Skeletal muscle tissue (tissue), 4 donors: ENCODE data around the gene HOXC11. TPM values are rescaled to one million over a fixed set of nuclear protein-coding genes. Genes with fewer than 3 reads are reported as not detected.

Source experiments
- H3K27ac ChIP-seq: one replicate; pipeline ENCODE4 v1.7.0; 2013; ENCODE audit warnings: mild to moderate bottlenecking, low read depth, low read length, inconsistent platforms
- H3K27me3 ChIP-seq, 3 donors: one replicate each; pipeline ENCODE4 v1.7.0; 2013; ENCODE audit warnings: low read length in 3 of 3; ENCODE audit not compliant: control insufficient read depth in 3 of 3, insufficient read depth in 3 of 3
- H3K36me3 ChIP-seq, 3 donors: one replicate each; pipeline ENCODE4 v1.7.0; 2013; ENCODE audit warnings: low read length in 3 of 3; ENCODE audit not compliant: control insufficient read depth in 3 of 3, insufficient read depth in 3 of 3
- H3K4me1 ChIP-seq, 3 donors: one replicate each; pipeline ENCODE4 v1.7.0; 2013; ENCODE audit warnings: low read length in 3 of 3, mild to moderate bottlenecking in 3 of 3; ENCODE audit not compliant: control insufficient read depth in 3 of 3, insufficient read depth in 3 of 3
- H3K4me3 ChIP-seq, 3 donors: one replicate each; pipeline ENCODE4 v1.7.0; 2013; ENCODE audit warnings: low read length in 3 of 3
- H3K9ac ChIP-seq, 3 donors: one replicate each; pipeline ENCODE4 v1.7.0; 2013; ENCODE audit warnings: low read length in 3 of 3, mild to moderate bottlenecking in 3 of 3, moderate library complexity in 2 of 3, low read depth in 1 of 3
- H3K9me3 ChIP-seq, 3 donors: one replicate each; pipeline ENCODE4 v1.7.0; 2013; ENCODE audit warnings: low read length in 3 of 3; ENCODE audit not compliant: control insufficient read depth in 3 of 3
- total RNA-seq: library from RNA; depleted of rRNA; stranded (reverse); fragments of >200 nt; gene quantifications from one replicate; pipeline ENCODE4 v1.2.3, GENCODE V29; 2014
- donor health status: Osteomylitis.

The HOXC11 gene
- total RNA-seq, 1 donor from 2014 or later: 0.52 TPM

- Histone ChIP-seq H3K27ac (peak overlapping the region; percentile 93), H3K36me3 (no peaks in the 10 kb centered on the region), H3K4me3 (peak overlapping the region; percentile 63 to 74 (median 74)), H3K4me1 (peaks cover 36 to 49% (median 37%) of the 10 kb centered on the region in 3 donors), H3K27me3 (peaks cover 0 to 2% (median 0%) of the 10 kb centered on the region in 3 donors), H3K9ac (peak overlapping the region; percentile 89 to 90 (median 89)), H3K9me3 (no peaks in the 10 kb centered on the region)
Measured at GRCh38 chr12:54014377-54015017, 41.6 kb downstream of the HOXC11 start.

- Histone ChIP-seq H3K4me1 (peaks cover 33 to 50% (median 33%) of the 10 kb centered on the region in 3 donors), H3K27ac (peak overlapping the region; percentile 93), H3K4me3 (peak overlapping the region in 1 of 3 donors; percentile 63), H3K9ac (peak overlapping the region; percentile 13 to 90 (median 16)), H3K9me3 (no peaks in the 10 kb centered on the region), H3K27me3 (peaks cover 0 to 2% (median 0%) of the 10 kb centered on the region in 3 donors), H3K36me3 (no peaks in the 10 kb centered on the region)
Measured at GRCh38 chr12:54015018-54015931, 42.3 kb downstream of the HOXC11 start.

GRCh38 chr12:54016051-54016450, 43.1 kb downstream of the HOXC11 start:
- Histone ChIP-seq H3K27me3 (peaks cover 0 to 2% (median 0%) of the 10 kb centered on the region in 3 donors), H3K4me1 (peaks cover 41 to 56% (median 41%) of the 10 kb centered on the region in 3 donors), H3K27ac (peak overlapping the region; percentile 93), H3K4me3 (peak overlapping the region; percentile 55 to 85 (median 61)), H3K9ac (peak overlapping the region in 2 of 3 donors; percentile 54 to 90), H3K9me3 (no peaks in the 10 kb centered on the region), H3K36me3 (no peaks in the 10 kb centered on the region)

- Histone ChIP-seq H3K27me3 (no peaks in the 10 kb centered on the region), H3K4me1 (peaks cover 45 to 58% (median 45%) of the 10 kb centered on the region in 3 donors), H3K9me3 (no peaks in the 10 kb centered on the region), H3K4me3 (peak overlapping the region; percentile 79 to 85 (median 84)), H3K9ac (peak overlapping the region; percentile 74 to 98 (median 90)), H3K36me3 (no peaks in the 10 kb centered on the region), H3K27ac (peak overlapping the region; percentile 99)
Measured at GRCh38 chr12:54016478-54016964, 43.6 kb downstream of the HOXC11 start.

GRCh38 chr12:54017027-54017788, 44.3 kb downstream of the HOXC11 start:
- H3K27ac ChIP-seq: peak overlapping the region; percentile 99
- H3K4me3 ChIP-seq: peak overlapping the region; percentile 79 to 85 (median 84)
- H3K4me1 ChIP-seq: peaks cover 51 to 65% (median 52%) of the 10 kb centered on the region in 3 donors
- peak overlapping the region; percentile 90 to 98 (median 94) for H3K9ac ChIP-seq
- H3K9me3 ChIP-seq: no peaks in the 10 kb centered on the region
- H3K36me3 ChIP-seq: no peaks in the 10 kb centered on the region
- no peaks in the 10 kb centered on the region for H3K27me3 ChIP-seq

- Histone ChIP-seq H3K27me3 (no peaks in the 10 kb centered on the region), H3K27ac (peak overlapping the region; percentile 99), H3K4me1 (peaks cover 54 to 69% (median 54%) of the 10 kb centered on the region in 3 donors)
Measured at GRCh38 chr12:54017878-54018467, 45.0 kb downstream of the HOXC11 start.

GRCh38 chr12:54018468-54018984, 45.6 kb downstream of the HOXC11 start:
- peak overlapping the region; percentile 79 to 84 (median 81) for H3K4me3 ChIP-seq

More at GRCh38 chr12:54017878-54018467, 45.0 kb downstream of the HOXC11 start:
- H3K4me3 ChIP-seq: peak overlapping the region; percentile 79 to 85 (median 84)
- H3K9me3 ChIP-seq: no peaks in the 10 kb centered on the region
- peak overlapping the region; percentile 90 to 98 (median 94) for H3K9ac ChIP-seq
- H3K36me3 ChIP-seq: no peaks in the 10 kb centered on the region

GRCh38 chr12:54019091-54019811, 46.3 kb downstream of the HOXC11 start:
- no peaks in the 10 kb centered on the region for H3K27me3 ChIP-seq
- H3K27ac ChIP-seq: peak overlapping the region; percentile 99
- H3K4me3 ChIP-seq: peak overlapping the region; percentile 80 to 84 (median 81)

More at GRCh38 chr12:54018468-54018984, 45.6 kb downstream of the HOXC11 start:
- Histone ChIP-seq H3K36me3 (no peaks in the 10 kb centered on the region), H3K27me3 (no peaks in the 10 kb centered on the region), H3K4me1 (peaks cover 54 to 69% (median 54%) of the 10 kb centered on the region in 3 donors), H3K9ac (peak overlapping the region; percentile 90 to 98 (median 94)), H3K27ac (peak overlapping the region; percentile 99), H3K9me3 (no peaks in the 10 kb centered on the region)

More at GRCh38 chr12:54019091-54019811, 46.3 kb downstream of the HOXC11 start:
- Histone ChIP-seq H3K36me3 (no peaks in the 10 kb centered on the region), H3K4me1 (peaks cover 55 to 69% (median 56%) of the 10 kb centered on the region in 3 donors), H3K9ac (peak overlapping the region; percentile 95 to 99 (median 98)), H3K9me3 (no peaks in the 10 kb centered on the region)
